HG03558 (cell line): ENCODE measurements around the gene KCNF1.

ENCODE experiments used
- ATAC-seq: cut with Tn5 transposase; IDR thresholded peaks from one replicate; pipeline ENCODE4 v1.9.1; 2021; ENCODE audit warnings: moderate number of reproducible peaks; ENCODE audit not compliant: unreplicated experiment; ENCODE audit errors: extremely low read depth

The KCNF1 gene

DNA sequence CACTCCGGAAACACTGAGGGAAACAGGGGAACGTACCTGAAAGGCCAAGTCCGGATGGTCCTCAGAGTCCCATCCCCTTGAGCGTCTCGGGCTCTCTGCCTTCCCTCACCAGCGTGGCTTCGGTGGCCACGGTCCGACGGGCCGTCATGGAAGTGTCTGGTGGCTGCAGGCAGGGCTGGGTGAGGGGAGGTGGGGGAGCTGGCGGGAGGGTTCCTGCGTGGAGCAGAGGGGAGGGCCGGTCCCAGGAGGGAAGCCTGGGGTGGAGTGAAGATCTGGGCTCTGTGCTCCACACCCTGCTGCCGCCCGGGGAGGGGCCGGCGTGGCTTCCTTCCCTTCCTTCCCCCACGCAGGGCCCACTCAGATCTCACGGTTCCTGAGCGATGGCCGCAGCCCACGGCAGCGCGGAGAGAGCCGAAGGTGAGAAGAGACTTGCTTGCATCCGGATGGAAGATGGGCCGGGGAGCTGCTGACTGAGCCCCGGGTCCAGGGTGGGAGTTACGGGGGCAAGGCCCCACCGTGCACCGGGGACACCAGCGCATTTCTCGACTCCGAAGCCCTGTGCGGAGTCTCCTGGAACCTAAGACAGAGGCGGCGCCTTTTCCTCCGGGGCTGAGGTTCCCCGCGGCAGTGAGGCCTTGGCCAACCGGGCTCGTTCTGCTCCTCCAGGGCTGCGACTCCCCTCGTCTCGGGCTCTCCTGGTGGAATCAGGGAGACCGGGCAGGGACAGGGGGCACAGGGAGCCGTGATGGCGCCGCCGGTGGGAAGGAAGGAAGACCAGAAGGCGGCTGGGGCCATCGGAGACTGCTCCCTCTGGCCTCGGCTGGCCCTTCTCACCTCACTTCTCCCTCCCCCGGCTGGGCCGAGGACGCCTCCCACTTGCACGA, 49.1 kb downstream of the KCNF1 start:
- no peak for ATAC-seq

DNA sequence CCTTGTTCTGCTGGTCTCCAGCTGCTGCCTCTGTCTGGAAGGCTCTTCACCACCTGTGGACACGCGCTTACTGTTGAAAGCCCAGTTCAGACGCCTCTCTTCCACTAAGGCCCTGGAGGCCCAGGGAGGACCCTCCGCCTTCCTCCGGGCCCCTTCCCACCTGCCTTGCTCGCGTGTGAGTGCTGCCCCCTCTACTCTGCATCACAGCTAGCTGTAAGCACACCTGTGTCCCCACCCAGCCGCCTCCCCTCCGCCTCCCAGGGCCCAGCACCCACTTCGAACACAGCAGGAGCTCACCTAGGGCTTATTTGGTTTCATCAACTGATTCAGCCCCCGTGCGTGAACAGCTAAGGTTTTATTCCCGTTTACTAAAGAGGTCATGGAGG, 49.7 kb downstream of the KCNF1 start:
- no peak for ATAC-seq

DNA sequence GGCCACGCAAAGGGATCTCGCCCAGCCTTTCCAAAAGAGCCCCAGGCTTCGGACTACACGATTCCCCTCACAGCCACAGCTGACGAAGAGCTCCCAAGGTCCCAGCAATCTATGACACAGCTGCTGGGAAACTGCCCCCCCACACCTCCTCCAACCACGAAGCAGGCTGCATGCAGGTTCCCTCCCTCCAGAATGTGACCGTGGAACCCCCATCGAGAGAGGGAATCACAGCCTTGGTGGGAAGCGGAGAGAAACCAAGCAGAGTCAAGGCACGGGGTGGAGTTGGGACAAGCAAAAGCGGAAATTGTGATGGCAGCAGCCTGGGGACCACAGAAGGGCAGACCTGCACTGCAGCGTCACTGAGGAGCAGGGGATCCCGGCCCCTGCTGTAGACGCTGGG, 50.3 kb downstream of the KCNF1 start:
- ATAC-seq = no peak

DNA sequence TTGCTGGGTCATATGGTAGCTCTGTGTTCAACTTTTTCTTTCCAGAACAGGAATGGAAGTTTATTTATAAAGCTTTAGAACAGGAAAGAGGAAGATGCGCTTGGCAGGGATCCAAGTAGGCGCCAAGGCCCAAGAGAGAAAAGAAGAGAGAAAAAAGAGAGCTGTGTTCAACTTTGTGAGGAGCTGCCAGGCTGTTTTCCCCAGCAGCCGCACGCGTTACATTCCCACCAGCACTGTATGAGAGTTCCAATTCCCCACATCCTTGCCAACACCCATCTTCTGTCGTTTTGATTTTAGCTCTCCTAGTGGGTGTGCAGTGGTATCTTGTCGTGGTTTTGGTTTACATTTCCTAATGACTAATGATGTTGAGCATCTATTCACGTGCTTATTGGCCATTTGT, 51.4 kb downstream of the KCNF1 start:
- ATAC-seq = no peak
